AG09309 (cell line): ENCODE results near the gene POLR2C.
A peak's percentile ranks its signal among the peaks of the same experiment; 100 is the strongest.
"Not testable (repeated sequence)": the region's sequence is repeated elsewhere in the genome, so short reads cannot be mapped to it uniquely, and the experiment has no call there.

Experiments used
- DNase-seq: peaks from one replicate; pipeline ENCODE4 v3.0.0-alpha.2; 2010; ENCODE audit warnings: low read depth
- H3K4me3 ChIP-seq: 2 replicates; pipeline ENCODE4 v1.5.1; 2011; ENCODE audit warnings: mild to moderate bottlenecking, low read depth, low read length, moderate library complexity; ENCODE audit not compliant: control insufficient read depth
- TF ChIP-seq, protein P1 (sequence below): IDR thresholded peaks from 2 replicates; pipeline ENCODE4 v1.5.1; 2011; ENCODE audit warnings: mild to moderate bottlenecking, low read depth, low read length, inconsistent platforms; ENCODE audit not compliant: insufficient read depth, control insufficient read depth; ENCODE audit errors: missing control alignments

Gene POLR2C

DNA sequence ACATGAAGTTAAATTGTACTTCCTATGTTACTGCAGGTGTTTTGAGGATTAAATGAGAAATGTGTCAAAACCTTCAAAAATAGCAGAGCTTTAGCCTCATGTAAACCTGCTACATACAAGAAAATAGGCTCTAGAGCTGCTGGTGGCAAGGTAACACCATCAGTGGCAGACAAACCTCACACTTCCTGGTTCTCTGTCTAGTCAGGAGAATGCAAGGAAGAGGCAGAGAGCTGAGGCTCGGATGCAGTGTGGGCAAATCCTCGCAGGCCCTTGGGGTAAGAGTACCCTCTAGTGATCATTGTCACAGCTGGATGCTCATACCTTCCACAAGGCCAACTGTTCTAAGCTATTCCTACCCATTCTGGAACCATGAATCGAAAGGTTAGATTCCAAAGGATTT lies 29.5 kb upstream of the POLR2C start:
- no peak for DNase-seq
- H3K4me3 ChIP-seq = no peak overlapping the region
- TF ChIP-seq, protein P1, sequence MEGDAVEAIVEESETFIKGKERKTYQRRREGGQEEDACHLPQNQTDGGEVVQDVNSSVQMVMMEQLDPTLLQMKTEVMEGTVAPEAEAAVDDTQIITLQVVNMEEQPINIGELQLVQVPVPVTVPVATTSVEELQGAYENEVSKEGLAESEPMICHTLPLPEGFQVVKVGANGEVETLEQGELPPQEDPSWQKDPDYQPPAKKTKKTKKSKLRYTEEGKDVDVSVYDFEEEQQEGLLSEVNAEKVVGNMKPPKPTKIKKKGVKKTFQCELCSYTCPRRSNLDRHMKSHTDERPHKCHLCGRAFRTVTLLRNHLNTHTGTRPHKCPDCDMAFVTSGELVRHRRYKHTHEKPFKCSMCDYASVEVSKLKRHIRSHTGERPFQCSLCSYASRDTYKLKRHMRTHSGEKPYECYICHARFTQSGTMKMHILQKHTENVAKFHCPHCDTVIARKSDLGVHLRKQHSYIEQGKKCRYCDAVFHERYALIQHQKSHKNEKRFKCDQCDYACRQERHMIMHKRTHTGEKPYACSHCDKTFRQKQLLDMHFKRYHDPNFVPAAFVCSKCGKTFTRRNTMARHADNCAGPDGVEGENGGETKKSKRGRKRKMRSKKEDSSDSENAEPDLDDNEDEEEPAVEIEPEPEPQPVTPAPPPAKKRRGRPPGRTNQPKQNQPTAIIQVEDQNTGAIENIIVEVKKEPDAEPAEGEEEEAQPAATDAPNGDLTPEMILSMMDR = no peak

DNA sequence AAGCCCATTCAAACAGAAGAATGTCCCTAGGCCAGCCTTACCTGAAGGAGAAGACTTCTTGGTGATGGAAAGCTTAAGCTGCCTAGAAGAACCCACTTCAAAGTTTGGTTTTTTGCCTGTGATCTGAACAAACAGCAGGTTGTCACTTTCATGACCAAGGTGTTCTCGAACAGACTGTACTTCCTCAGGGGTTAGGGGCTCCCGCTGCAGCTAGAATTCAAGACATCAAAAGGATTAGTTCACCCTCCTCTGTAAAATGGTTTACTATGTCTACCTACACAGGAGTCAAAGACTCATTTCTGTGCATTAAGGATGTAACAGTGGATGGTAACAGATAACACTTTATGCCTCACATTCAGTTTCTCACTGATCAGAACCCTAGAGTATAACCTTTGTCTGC lies 28.5 kb upstream of the POLR2C start:
- no peak overlapping the region for H3K4me3 ChIP-seq
- no peak for DNase-seq
- TF ChIP-seq, protein P1 = no peak

DNA sequence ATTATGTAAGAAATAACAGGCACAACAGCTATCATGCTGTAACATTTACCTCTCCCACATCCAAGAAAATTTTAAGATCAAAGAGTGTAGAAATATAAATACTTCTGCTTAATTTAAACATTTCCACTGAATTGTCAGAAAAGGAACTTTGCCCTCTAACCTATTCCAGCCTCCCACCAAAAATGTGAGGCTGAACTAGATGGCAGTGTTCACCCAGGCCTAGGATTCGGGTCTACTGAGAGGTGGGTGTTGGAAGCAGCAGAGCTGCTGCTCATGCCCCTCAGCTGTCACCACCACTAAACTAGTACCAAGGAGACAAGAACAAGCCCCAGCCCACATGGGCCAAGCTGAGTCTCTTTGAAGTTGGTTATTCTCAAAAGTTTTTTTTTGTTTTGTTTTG lies 26.6 kb upstream of the POLR2C start:
- TF ChIP-seq, protein P1 = no peak
- DNase-seq = no peak
- H3K4me3 ChIP-seq = no peak overlapping the region

DNA sequence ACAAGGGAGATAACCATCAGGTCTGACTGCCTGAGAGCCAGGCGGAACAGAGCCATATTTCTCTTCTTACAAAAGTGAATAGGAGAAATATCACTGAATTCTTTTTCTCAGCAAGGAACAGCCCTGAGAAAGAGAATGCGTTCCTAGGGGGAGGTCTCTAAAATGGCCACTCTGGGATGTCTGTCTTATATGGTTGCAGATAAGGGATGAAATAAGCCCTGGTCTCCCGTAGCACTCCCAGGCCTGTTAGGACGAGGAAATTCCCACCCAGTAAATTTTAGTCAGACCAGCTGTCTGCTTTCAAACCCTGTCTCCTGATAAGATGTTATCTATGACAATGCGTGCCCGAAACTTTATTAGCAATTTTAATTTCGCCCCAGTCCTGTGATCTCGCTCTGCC lies 22.5 kb upstream of the POLR2C start:
- not testable (repeated sequence) for DNase-seq

DNA sequence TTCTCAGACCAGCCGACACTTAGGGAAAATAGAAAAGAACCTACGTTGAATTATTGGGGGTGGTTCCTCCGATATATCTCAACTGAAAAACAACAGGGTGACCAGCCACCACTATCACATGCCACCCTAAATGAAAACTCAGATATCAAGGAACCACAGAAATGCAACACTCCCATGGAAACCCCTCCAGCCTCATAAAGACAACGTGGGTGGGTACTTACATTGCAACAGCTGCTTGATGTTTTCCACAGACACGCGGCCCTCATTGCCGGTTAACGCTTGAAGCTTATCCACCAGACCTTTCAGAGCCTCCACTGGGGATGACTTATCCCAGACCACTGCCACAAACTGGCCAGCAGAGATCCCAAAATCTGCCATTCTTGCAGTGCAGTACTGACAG lies 21.9 kb upstream of the POLR2C start:
- not testable (repeated sequence) for DNase-seq, H3K4me3 ChIP-seq

More for the DNA sequence above, 22.5 kb upstream of the POLR2C start:
- not testable (repeated sequence) for H3K4me3 ChIP-seq

DNA sequence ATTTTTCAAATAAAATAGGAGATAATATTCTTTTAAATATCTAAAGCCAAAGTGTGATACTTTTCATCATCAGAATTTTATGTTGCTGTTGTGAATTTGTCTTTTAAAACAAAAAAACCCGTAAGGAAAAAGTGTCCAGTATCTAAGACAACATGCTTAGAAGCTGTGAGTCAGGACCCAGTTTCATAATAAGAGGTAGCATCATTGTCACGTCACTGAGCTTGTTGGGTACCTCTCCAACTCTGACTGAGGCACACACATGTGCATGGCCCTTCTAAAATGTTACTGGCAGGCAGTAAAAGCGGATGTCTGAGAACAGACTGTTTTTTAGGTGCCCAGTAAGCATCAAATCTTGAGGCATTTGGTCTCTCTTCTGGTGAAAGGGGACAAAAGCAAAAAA lies 17.8 kb upstream of the POLR2C start:
- TF ChIP-seq, protein P1 = no peak
- peak; percentile 51 for DNase-seq
- H3K4me3 ChIP-seq = no peak overlapping the region

DNA sequence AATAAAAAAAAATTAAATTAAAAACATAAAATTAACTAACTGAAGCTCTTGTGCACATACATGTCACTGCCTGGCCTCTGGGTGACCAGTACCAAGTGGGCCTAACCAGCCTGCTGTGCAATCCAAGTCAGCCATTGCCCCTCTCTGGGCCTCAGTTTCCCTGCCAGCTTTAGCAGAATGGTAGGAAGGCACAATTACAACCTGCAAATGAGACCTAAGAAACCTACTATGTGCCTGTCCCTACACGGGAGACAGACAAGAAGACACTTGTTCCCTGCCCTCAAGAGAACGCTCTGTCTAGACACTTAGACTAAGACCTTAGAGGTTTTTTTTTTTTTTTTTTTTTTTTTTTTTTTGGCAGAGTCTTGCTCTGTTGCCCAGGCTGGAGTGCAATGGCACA lies 17.0 kb upstream of the POLR2C start:
- H3K4me3 ChIP-seq = no peak overlapping the region
- TF ChIP-seq, protein P1 = no peak
- DNase-seq = no peak

DNA sequence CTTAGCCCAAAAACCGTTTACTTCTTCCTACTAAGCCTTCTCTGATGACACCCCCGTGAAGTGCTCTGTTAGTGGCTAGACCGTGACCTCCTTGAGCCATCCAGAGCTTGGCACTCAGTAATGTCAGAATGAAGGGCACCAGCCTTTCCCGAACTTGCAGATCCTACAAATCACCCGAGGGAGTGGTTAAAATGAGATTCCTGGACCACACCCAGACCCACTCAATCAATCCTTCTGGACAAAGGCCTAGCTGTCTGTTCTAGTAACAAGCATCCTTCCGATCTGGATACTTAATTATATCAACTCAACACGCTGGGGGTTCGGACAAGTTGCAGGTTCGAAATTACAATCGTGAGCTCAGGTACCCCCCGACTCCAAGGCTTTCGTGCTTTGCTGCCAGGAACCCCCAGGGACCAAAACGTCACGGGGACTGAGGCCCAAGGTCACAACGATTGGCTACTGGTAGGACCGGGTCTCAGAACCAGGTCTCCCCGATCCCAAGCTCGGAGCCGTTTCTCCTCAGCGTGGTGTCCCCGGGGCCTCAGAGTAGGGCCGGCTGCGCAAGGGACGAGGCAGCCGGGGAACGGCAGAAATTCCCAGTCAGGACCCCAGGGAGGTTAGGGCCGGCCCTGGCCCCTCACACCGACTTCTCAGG lies 15.8 kb upstream of the POLR2C start:
- H3K4me3 ChIP-seq = peak overlapping the region; percentile 92
- no peak for DNase-seq
- TF ChIP-seq, protein P1 = no peak
